PFSK-1 (cell line): Measurements from ENCODE around the gene ST7.

Experiments
- FOXP2 ChIP-seq: optimal IDR thresholded peaks from 2 replicates; pipeline ENCODE3; 2011; ENCODE audit warnings: borderline replicate concordance, control low read depth, inconsistent platforms; ENCODE audit not compliant: insufficient read depth; ENCODE audit errors: extremely low read length, extremely low read depth
- POLR2AphosphoS5 ChIP-seq: IDR thresholded peaks from 2 replicates; pipeline ENCODE4 v1.6.1; 2012; ENCODE audit warnings: low read depth, mild to moderate bottlenecking, control low read depth, low read length, moderate library complexity
- SIN3A ChIP-seq: IDR thresholded peaks from 2 replicates; pipeline ENCODE4 v1.6.1; 2012; ENCODE audit warnings: mild to moderate bottlenecking, low read length, moderate library complexity, borderline replicate concordance; ENCODE audit not compliant: insufficient read depth
- TAF1 ChIP-seq: IDR thresholded peaks from 2 replicates; pipeline ENCODE4 v1.6.1; 2012; ENCODE audit warnings: low read length, control low read depth, borderline replicate concordance; ENCODE audit not compliant: insufficient read depth
- TF ChIP-seq, protein P1 (sequence below), 2 experiments: IDR thresholded peaks; 2 replicates each; pipeline versions ENCODE4 v1.6.1 to v1.8.0; 2011 to 2012; ENCODE audit warnings: low read depth in 2 of 2, low read length in 2 of 2, control low read depth in 1 of 2, inconsistent platforms in 1 of 2, mild to moderate bottlenecking in 1 of 2, moderate library complexity in 1 of 2; ENCODE audit not compliant: insufficient read depth in 1 of 2

The ST7 gene

DNA sequence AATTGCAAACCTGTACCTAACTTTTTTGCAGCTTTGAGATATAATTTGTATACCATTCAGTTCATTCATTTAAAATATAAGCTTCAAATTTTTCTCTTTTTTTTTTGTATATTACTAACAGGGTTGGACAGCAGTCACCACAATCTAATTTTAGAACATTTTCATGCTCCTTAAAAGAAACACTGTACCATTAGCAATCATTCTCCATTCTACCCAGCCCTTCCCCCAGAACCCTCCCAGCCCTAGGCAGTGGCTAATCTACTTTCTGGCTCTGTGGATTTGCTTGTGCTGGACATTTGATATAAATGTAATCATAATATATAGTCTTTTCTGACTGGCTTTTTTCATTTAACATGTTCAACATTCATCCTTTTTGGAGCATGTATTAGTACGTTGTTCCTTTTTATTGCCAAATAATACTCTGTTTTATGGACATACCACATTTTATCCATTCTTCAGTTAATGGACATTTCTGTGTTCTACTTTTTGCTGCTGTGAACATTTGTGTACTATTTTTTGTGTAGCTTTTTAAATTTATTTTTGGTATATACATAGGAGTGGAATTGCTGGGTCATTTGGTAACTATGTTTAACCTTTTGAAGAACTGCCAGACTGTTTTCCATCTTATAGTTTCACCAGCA, 40.9 kb upstream of the ST7 start:
- no peak for TF ChIP-seq SIN3A

- TF ChIP-seq POLR2AphosphoS5 (no peak), SIN3A (no peak), TAF1 (no peak), FOXP2 (no peak)
- TF ChIP-seq, protein P1, sequence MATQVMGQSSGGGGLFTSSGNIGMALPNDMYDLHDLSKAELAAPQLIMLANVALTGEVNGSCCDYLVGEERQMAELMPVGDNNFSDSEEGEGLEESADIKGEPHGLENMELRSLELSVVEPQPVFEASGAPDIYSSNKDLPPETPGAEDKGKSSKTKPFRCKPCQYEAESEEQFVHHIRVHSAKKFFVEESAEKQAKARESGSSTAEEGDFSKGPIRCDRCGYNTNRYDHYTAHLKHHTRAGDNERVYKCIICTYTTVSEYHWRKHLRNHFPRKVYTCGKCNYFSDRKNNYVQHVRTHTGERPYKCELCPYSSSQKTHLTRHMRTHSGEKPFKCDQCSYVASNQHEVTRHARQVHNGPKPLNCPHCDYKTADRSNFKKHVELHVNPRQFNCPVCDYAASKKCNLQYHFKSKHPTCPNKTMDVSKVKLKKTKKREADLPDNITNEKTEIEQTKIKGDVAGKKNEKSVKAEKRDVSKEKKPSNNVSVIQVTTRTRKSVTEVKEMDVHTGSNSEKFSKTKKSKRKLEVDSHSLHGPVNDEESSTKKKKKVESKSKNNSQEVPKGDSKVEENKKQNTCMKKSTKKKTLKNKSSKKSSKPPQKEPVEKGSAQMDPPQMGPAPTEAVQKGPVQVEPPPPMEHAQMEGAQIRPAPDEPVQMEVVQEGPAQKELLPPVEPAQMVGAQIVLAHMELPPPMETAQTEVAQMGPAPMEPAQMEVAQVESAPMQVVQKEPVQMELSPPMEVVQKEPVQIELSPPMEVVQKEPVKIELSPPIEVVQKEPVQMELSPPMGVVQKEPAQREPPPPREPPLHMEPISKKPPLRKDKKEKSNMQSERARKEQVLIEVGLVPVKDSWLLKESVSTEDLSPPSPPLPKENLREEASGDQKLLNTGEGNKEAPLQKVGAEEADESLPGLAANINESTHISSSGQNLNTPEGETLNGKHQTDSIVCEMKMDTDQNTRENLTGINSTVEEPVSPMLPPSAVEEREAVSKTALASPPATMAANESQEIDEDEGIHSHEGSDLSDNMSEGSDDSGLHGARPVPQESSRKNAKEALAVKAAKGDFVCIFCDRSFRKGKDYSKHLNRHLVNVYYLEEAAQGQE (IDR thresholded peaks at IDR 0.05; ENCODE audit: insufficient read depth in 1 of 2, low read depth in 2 of 2, low read length in 2 of 2) = no peak
Observed at GRCh38 chr7:116918704-116919103, 34.6 kb upstream of the ST7 start.

DNA sequence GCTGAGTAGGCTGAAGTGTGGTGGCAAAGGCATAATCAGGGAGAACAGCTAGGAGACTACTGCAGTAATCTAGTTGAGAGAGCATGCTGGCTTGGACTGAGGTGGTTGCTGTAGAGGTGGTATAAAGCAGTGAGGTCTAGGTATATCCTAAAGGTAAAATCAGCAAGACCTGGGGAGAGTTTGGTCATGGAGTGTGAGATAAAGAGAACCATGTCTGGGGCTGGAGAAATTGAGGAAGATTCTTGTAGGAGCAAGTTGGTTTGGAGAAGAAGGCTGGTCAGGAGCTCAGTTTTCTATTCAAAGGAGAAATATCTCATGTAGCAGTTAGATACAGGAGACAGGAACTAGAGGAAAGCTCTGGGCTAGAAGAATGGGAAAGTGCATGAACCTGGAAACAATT, 32.9 kb upstream of the ST7 start:
- no peak for TF ChIP-seq TAF1
- TF ChIP-seq FOXP2 = no peak
- TF ChIP-seq SIN3A = no peak
- TF ChIP-seq, protein P1 (IDR thresholded peaks at IDR 0.05; ENCODE audit: insufficient read depth in 1 of 2, low read depth in 2 of 2, low read length in 2 of 2) = no peak
- no peak for TF ChIP-seq POLR2AphosphoS5

- TF ChIP-seq POLR2AphosphoS5 (no peak), FOXP2 (no peak), SIN3A (no peak), TAF1 (no peak)
- TF ChIP-seq, protein P1 (IDR thresholded peaks at IDR 0.05; ENCODE audit: insufficient read depth in 1 of 2, low read depth in 2 of 2, low read length in 2 of 2) = no peak
Observed at GRCh38 chr7:116922545-116922944, 30.8 kb upstream of the ST7 start.

DNA sequence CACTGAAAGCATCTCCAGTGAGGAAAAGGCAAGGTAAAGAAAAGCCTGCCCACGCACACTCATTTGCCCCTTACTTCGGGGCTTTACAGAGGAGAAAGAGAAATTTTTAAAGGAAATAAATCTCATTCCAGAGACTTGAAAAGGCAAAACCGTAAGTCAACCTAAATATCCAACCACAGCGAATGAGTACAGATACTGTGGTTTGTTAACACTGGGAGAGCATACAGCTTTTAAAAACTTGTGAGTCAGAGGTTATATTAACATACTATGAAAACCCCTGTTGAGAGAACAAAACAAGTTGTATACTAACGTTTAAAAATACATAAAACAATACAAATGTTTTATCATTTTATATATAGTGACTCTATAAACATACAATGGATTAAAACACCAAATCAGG, 28.6 kb upstream of the ST7 start:
- TF ChIP-seq FOXP2 (no peak), POLR2AphosphoS5 (no peak), TAF1 (no peak), SIN3A (no peak)
- TF ChIP-seq, protein P1 (IDR thresholded peaks at IDR 0.05; ENCODE audit: insufficient read depth in 1 of 2, low read depth in 2 of 2, low read length in 2 of 2) = no peak
